ENCODE measurements around the gene FMO1. TPM values are rescaled to one million over a fixed set of nuclear protein-coding genes. Genes with fewer than 3 reads are reported as not detected.

Gene FMO1
- total RNA-seq, 1 experiment from 2014 or later: not detected

DNA sequence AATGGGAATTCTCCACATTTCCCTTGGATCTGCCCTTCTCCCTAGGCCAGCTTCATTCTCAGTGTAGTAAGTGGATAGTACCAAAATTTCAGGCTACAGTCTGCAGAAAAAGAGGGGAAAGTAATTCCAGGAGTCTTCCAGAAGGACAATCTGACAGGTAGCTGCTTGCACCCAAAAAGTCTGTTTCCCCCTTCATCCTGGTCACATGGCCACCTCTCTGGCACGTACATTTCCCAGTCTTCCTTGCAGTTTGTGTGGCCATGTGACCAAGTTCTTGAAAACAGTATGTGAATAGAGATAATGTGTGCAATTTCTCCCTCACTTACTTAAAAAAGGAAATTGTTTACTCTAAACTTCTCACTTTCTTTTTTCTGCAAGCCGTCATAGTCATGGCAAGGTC lies 51.0 kb downstream of the FMO1 start:
- ChIA-PET POLR2A (ENCODE audit: unreplicated experiment) (no interaction called here), CTCF (no interaction called here)
- Histone ChIP-seq H3K79me2 (ENCODE audit: low read length) (no peaks in the 10 kb centered on the region), H4K20me1 (ENCODE audit: low read length) (no peaks in the 10 kb centered on the region), H3K9me2 (replicated peaks; ENCODE audit: low read length) (no peaks in the 10 kb centered on the region), H3K27me3 (ENCODE audit: low read length) (peaks cover 47% of the 10 kb centered on the region), H3K4me2 (ENCODE audit: low read length) (no peak overlapping the region), H3K4me3 (ENCODE audit: low read length) (no peak overlapping the region), H3F3A (ENCODE audit: low read length, unreplicated experiment) (no peaks in the 10 kb centered on the region), H3K9ac (ENCODE audit: low read length) (no peak overlapping the region), H3K9me3 (ENCODE audit: low read length) (peaks cover 28% of the 10 kb centered on the region), H3K4me1 (ENCODE audit: insufficient read depth, low read length) (no peaks in the 10 kb centered on the region), H3K36me3 (ENCODE audit: low read depth, low read length) (no peaks in the 10 kb centered on the region), H3K27ac (ENCODE audit: low read length) (no peak overlapping the region), H2AFZ (ENCODE audit: low read length) (no peak overlapping the region)
- DNase-seq: no peak
- no peak for ATAC-seq
- TF ChIP-seq EZH2 (IDR thresholded peaks at IDR 0.05; ENCODE audit: low read length, unreplicated experiment) (no peak), EZH2phosphoT487 (IDR thresholded peaks at IDR 0.05; ENCODE audit: borderline replicate concordance, low read length) (no peak)
- TF ChIP-seq, protein P1, sequence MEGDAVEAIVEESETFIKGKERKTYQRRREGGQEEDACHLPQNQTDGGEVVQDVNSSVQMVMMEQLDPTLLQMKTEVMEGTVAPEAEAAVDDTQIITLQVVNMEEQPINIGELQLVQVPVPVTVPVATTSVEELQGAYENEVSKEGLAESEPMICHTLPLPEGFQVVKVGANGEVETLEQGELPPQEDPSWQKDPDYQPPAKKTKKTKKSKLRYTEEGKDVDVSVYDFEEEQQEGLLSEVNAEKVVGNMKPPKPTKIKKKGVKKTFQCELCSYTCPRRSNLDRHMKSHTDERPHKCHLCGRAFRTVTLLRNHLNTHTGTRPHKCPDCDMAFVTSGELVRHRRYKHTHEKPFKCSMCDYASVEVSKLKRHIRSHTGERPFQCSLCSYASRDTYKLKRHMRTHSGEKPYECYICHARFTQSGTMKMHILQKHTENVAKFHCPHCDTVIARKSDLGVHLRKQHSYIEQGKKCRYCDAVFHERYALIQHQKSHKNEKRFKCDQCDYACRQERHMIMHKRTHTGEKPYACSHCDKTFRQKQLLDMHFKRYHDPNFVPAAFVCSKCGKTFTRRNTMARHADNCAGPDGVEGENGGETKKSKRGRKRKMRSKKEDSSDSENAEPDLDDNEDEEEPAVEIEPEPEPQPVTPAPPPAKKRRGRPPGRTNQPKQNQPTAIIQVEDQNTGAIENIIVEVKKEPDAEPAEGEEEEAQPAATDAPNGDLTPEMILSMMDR (conservative IDR thresholded peaks at IDR 0.05; ENCODE audit: low read depth, low read length): no peak
- intact Hi-C loops (cut with micrococcal nuclease): no loop called here
- no TSS peak for BruUV-seq (replicated peaks)

DNA sequence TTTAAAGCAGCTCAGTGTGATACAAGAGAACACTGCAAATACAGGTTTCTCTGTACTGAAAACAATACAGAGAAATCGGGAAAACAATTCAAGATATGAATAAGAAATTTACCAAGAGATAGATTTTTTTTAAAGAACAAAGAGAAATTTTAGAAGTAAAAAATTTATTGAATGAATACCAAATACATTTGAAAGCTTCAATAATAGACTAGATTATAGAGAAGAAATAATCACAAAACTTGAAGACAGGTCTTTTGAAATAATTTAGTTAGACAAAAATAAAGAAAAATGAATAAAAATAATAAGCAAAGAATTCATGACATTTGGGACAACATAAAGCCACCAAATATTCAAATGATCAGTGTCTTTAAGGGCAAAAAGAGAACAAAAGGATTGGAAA lies 52.1 kb downstream of the FMO1 start:
- ATAC-seq (no peak), DNase-seq (no peak)
- Histone ChIP-seq H3K4me2 (ENCODE audit: low read length) (no peak overlapping the region), H3K79me2 (ENCODE audit: low read length) (no peaks in the 10 kb centered on the region), H2AFZ (ENCODE audit: low read length) (no peak overlapping the region), H3K4me1 (ENCODE audit: insufficient read depth, low read length) (no peaks in the 10 kb centered on the region), H3K9me3 (ENCODE audit: low read length) (peaks cover 28% of the 10 kb centered on the region), H3K36me3 (ENCODE audit: low read depth, low read length) (no peaks in the 10 kb centered on the region), H3K9me2 (replicated peaks; ENCODE audit: low read length) (no peaks in the 10 kb centered on the region), H3K9ac (ENCODE audit: low read length) (no peak overlapping the region), H3K27ac (ENCODE audit: low read length) (no peak overlapping the region), H3K4me3 (ENCODE audit: low read length) (no peak overlapping the region), H4K20me1 (ENCODE audit: low read length) (no peaks in the 10 kb centered on the region), H3F3A (ENCODE audit: low read length, unreplicated experiment) (no peaks in the 10 kb centered on the region), H3K27me3 (ENCODE audit: low read length) (peaks cover 43% of the 10 kb centered on the region)
- CTCF ChIA-PET: no interaction called here
- BruUV-seq (replicated peaks): no TSS peak
- POLR2A ChIA-PET (ENCODE audit: unreplicated experiment): no interaction called here
- intact Hi-C loops (cut with micrococcal nuclease): no loop called here
- no peak for TF ChIP-seq EZH2 (IDR thresholded peaks at IDR 0.05; ENCODE audit: low read length, unreplicated experiment)
- no peak for TF ChIP-seq EZH2phosphoT487 (IDR thresholded peaks at IDR 0.05; ENCODE audit: borderline replicate concordance, low read length)
- TF ChIP-seq, protein P1 (conservative IDR thresholded peaks at IDR 0.05; ENCODE audit: low read depth, low read length): no peak

DNA sequence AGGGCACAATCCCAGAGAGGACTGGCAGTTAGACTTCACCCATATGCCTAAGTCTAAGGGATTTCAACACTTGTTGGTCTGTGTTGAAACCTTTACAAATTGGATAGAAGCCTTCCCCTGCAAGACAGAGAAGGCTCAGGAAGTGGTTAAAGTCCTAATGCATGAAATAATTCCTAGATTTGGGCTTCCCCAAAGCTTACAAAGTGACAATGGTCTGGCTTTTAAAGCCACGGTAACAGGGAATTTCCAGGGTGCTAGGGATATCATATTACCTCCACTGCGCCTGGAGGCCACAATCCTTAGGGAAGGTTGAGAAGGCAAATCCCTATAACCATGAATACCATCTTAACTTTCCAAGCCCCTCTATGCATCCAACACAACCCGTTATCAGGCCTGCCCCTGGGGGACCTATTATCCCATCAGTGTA lies 62.4 kb downstream of the FMO1 start:
- Histone ChIP-seq H3K79me2 (ENCODE audit: low read length) (no peaks in the 10 kb centered on the region), H3K4me1 (ENCODE audit: insufficient read depth, low read length) (peaks cover 6% of the 10 kb centered on the region), H3K9ac (ENCODE audit: low read length) (no peak overlapping the region), H3K9me2 (replicated peaks; ENCODE audit: low read length) (no peaks in the 10 kb centered on the region), H4K20me1 (ENCODE audit: low read length) (no peaks in the 10 kb centered on the region), H3K27me3 (ENCODE audit: low read length) (peaks cover 32% of the 10 kb centered on the region), H3K4me2 (ENCODE audit: low read length) (no peak overlapping the region), H3F3A (ENCODE audit: low read length, unreplicated experiment) (no peaks in the 10 kb centered on the region), H2AFZ (ENCODE audit: low read length) (no peak overlapping the region), H3K27ac (ENCODE audit: low read length) (no peak overlapping the region), H3K9me3 (ENCODE audit: low read length) (no peaks in the 10 kb centered on the region), H3K4me3 (ENCODE audit: low read length) (no peak overlapping the region), H3K36me3 (ENCODE audit: low read depth, low read length) (no peaks in the 10 kb centered on the region)
- TF ChIP-seq EZH2phosphoT487 (IDR thresholded peaks at IDR 0.05; ENCODE audit: borderline replicate concordance, low read length) (no peak), EZH2 (IDR thresholded peaks at IDR 0.05; ENCODE audit: low read length, unreplicated experiment) (no peak)
- TF ChIP-seq, protein P1 (conservative IDR thresholded peaks at IDR 0.05; ENCODE audit: low read depth, low read length): no peak
- no TSS peak for BruUV-seq (replicated peaks)
- POLR2A ChIA-PET (ENCODE audit: unreplicated experiment): no interaction called here
- ATAC-seq: no peak
- intact Hi-C loops (cut with micrococcal nuclease): loop anchor here (10.0 kb wide), 1 partner anchor 94 kb away; no protein-coding TSS in a partner anchor
- CTCF ChIA-PET: no interaction called here
- DNase-seq: no peak
